ENCODE data around the gene TNFAIP2. TPM values are rescaled to one million over a fixed set of nuclear protein-coding genes. Genes with fewer than 3 reads are reported as not detected.

The TNFAIP2 gene
- total and polyA plus RNA-seq, 9 of the 15 experiments (the other 6 are each of a cell fraction or from before 2014, with no cell fraction given): 22.6 to 68.6 (median 44.6) TPM

DNA sequence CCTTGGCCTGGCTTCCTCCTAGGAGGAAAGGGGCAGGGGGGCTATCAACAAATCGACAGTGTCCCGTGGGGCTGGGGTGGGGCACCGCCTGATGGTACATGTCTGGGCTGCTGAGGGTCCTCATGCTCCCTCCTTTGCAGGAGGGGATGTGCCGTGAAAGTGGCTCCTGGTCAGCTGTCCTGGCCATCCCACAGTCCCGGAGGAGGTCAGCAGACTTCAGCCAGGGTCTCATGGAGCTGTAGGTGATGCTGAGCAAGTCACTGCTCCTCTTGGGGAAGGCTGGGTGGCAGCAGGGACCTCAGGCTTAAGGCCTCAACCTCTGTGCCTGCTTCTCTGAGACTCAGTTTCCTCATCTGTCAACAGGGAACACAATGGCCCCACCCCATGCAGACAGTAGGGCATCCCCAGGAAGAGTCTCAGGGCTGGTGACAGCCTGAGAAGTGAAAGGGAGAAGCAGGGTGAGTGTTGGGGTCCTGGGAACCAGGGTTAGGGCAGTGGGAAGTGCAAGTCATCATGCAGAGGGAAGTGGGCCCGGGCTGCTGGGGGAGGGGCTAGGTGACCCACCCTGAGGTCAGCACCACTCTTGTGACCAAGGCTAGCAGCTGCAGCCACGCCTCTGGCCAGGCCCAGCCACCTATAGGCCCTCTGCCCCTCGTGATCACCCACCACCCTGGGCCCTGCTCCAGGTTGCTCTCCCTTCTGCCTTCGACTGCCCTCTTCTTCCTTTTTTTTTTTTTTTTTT, 4.4 kb upstream of the TNFAIP2 start (continued):
- 0 out of 2 replicates have a peak, but pooled peaks have one; percentile 64 for TF ChIP-seq RAD51 (IDR thresholded peaks at IDR 0.05; ENCODE audit: borderline replicate concordance, low read depth)
- no peak for TF ChIP-seq DIDO1 (tag; IDR thresholded peaks at IDR 0.05; ENCODE audit: low read depth)
- TF ChIP-seq RB1 (IDR thresholded peaks at IDR 0.05; ENCODE audit: low read depth): 0 out of 2 replicates have a peak, but pooled peaks have one; percentile 9
- peak; percentile 66 for TF ChIP-seq ARID1B (IDR thresholded peaks at IDR 0.05)
- TF ChIP-seq, protein P1, sequence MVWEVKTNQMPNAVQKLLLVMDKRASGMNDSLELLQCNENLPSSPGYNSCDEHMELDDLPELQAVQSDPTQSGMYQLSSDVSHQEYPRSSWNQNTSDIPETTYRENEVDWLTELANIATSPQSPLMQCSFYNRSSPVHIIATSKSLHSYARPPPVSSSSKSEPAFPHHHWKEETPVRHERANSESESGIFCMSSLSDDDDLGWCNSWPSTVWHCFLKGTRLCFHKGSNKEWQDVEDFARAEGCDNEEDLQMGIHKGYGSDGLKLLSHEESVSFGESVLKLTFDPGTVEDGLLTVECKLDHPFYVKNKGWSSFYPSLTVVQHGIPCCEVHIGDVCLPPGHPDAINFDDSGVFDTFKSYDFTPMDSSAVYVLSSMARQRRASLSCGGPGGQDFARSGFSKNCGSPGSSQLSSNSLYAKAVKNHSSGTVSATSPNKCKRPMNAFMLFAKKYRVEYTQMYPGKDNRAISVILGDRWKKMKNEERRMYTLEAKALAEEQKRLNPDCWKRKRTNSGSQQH (CRISPR knock-in tag; IDR thresholded peaks at IDR 0.05): no peak
- no peak for TF ChIP-seq NEUROD1 (IDR thresholded peaks at IDR 0.05; ENCODE audit: borderline replicate concordance, low read depth, low read length, partially characterized antibody)
- no peak for TF ChIP-seq BDP1 (IDR thresholded peaks at IDR 0.05; ENCODE audit: insufficient read depth, insufficient read length)
- 0 out of 2 replicates have a peak, but pooled peaks have one; percentile 21 for TF ChIP-seq JUN (IDR thresholded peaks at IDR 0.05; ENCODE audit: borderline replicate concordance, low read depth, low read length)
- no peak for TF ChIP-seq JUN (CRISPR knock-in tag; IDR thresholded peaks at IDR 0.05; ENCODE audit: borderline replicate concordance)
- TF ChIP-seq MAFG (tag; conservative IDR thresholded peaks at IDR 0.05): peak; percentile 91
- TF ChIP-seq, protein P2, sequence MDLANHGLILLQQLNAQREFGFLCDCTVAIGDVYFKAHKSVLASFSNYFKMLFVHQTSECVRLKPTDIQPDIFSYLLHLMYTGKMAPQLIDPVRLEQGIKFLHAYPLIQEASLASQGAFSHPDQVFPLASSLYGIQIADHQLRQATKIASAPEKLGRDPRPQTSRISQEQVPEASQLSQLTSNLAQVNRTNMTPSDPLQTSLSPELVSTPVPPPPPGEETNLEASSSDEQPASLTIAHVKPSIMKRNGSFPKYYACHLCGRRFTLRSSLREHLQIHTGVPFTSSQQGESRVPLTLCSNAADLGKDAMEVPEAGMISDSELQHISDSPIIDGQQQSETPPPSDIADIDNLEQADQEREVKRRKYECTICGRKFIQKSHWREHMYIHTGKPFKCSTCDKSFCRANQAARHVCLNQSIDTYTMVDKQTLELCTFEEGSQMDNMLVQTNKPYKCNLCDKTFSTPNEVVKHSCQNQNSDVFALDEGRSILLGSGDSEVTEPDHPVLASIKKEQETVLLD (IDR thresholded peaks at IDR 0.05): 0 out of 2 replicates have a peak, but pooled peaks have one; percentile 44
- TF ChIP-seq CBFA2T2 (conservative IDR thresholded peaks at IDR 0.05): 0 out of 2 replicates have a peak, but pooled peaks have one; percentile 11
- TF ChIP-seq ZNF445 (CRISPR knock-in tag; IDR thresholded peaks at IDR 0.05; ENCODE audit: low read depth): no peak
- 0 out of 2 replicates have a peak, but pooled peaks have one; percentile 9 for TF ChIP-seq MTA2 (IDR thresholded peaks at IDR 0.05; ENCODE audit: low read depth)
- TF ChIP-seq ZFX (CRISPR knock-in tag; IDR thresholded peaks at IDR 0.05): peak; percentile 50
- TF ChIP-seq, protein P3, sequence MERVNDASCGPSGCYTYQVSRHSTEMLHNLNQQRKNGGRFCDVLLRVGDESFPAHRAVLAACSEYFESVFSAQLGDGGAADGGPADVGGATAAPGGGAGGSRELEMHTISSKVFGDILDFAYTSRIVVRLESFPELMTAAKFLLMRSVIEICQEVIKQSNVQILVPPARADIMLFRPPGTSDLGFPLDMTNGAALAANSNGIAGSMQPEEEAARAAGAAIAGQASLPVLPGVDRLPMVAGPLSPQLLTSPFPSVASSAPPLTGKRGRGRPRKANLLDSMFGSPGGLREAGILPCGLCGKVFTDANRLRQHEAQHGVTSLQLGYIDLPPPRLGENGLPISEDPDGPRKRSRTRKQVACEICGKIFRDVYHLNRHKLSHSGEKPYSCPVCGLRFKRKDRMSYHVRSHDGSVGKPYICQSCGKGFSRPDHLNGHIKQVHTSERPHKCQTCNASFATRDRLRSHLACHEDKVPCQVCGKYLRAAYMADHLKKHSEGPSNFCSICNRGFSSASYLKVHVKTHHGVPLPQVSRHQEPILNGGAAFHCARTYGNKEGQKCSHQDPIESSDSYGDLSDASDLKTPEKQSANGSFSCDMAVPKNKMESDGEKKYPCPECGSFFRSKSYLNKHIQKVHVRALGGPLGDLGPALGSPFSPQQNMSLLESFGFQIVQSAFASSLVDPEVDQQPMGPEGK (CRISPR knock-in tag; IDR thresholded peaks at IDR 0.05; ENCODE audit: borderline replicate concordance): no peak

Measured in K562 (cell line).